Tongue (tissue), 2 donors: ENCODE results near the gene KCNMB2. TPM values are rescaled to one million over a fixed set of nuclear protein-coding genes. Genes with fewer than 3 reads are reported as not detected.

Experiments used
- DNase-seq: peaks from one replicate; pipeline ENCODE4 v3.0.0-alpha.2; 2015
- total RNA-seq: library from RNA; depleted of rRNA; stranded (reverse); fragments of >200 nt; gene quantifications from one replicate; pipeline ENCODE4 v1.2.3, GENCODE V29; 2014

The KCNMB2 gene
- total RNA-seq, 1 donor from 2014 or later = 6.2 TPM

DNA sequence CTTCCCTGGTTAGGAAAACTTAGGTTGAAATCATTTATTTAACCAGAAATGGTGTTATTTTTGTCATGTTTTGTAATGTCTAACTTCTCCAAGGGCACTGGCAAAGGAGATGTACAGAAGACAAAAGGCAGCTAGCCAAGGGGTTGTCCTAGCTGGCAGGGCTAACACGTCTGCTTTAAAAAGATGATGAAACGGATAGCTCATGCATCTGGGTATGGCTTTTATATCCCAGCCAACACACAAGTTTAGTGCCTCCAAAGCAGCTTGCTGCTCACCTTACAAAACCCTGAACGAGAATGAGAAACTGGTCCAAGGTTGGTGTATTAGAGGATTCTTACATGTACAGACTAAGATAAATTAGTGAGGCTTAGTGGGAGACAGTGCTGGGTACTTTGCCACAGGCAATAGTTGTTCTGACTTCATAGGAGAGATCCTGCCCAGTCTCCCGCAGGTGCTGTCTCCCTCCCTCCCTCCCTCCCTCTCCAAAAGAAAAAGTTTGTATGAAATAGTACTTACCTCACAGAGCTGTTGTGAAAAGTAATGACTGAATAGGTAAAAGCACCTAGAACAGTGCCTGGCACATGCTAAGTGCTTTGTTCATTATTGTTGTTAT is 47.8 kb downstream of the KCNMB2 start:
- DNase-seq = no peak

DNA sequence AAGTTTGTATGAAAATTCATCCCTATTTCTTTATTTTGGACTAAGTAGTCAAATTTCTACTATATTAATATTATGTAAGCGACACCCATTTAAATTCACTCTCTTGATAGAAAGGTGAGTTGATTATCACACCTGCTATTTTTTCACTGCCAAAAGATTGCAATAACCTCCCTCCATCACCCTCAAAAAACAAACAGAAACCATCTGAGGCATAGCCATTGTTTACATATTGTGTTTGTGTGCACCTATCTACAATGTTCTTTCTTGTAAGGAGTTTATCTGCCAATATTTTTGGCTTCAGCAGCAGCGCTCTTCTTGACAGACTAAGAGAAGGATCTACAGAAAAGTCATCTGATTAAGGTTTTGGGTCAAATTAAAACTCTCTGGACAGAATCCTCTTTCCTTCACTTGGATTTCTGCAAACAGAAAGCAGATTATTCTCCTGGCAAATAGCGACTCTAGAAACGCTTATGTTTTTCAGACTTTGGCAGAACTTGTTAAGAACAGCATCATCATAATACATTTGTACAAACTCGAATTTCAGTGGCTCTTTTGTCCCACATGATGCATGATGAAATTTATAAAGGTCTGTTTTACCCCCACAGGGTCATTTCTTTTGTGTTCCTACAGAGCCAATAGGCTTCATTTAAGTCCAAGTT is 48.6 kb downstream of the KCNMB2 start:
- DNase-seq = peak; percentile 52

DNA sequence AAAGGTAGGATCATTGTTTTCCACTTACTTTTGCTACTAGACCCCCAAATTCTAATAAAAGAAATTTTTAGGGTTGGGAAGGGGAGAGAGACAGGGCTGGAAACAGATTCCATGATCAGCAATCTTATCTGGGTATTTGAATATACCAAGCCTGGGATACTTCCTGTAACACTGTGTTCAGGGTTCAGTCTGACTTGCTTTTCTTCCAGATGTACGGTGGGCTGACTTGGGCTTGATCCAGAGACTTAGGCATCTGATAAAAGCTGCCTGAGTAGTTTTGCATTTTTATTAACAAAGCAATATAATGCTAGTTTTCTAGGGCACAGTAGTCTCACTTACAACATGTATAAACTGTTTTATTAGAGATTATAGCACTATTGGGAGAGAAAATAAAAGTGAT is 49.2 kb downstream of the KCNMB2 start:
- no peak for DNase-seq

DNA sequence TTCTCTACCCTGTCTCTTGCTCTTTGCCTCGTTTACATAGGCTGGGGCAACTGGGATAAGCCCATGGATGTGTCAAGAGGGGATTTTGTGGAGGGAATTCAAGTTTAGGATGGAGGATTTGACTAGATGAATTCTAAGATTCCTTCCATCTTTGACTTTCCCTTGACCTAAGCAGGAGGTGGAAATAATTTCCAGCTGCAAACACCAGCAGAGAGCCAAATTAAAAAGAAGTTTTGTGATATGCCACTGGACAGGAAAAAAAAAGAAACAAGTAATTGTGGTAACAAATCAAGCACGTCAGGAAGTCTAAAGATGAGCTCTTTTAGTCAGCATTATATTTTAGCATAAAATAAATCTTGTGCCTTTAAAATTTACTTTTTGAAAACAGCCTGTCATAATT is 49.8 kb downstream of the KCNMB2 start:
- DNase-seq = no peak

DNA sequence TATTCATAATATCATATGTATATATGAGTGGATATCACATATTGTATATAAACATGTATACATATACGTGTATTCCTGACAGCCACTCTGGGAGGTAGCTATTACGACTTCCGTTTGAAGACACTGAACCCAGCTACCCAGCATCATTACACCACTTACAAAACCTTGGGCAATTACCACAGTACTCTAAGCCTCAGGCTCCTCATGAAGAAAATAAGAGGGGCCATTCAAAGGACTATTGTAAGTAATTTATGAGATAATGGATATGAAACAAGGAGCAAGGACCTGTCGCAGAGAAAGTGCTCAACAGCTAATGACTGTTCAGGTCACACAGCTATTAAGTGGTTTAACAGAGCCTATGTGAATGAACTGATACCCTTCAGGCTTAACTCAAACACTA is 52.4 kb downstream of the KCNMB2 start:
- no peak for DNase-seq

DNA sequence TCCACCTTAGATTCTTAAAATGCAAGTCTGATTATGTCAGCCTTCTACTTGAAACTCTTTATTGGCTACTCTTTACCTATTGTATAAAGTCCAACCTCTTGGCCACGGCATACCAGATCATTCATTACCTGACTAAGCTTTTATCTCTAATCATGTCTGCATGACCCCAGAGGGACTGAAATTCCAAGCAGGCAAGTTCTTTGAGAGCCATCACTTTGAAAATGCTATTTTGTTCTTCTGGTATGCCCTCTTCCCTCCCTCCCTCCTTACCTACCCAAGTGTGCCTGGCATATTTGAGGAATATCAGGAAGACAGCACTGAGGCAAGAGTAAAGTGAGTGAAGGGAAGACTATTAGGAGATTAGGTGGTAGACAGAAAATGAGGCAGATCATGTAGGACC is 57.5 kb downstream of the KCNMB2 start:
- DNase-seq = no peak

DNA sequence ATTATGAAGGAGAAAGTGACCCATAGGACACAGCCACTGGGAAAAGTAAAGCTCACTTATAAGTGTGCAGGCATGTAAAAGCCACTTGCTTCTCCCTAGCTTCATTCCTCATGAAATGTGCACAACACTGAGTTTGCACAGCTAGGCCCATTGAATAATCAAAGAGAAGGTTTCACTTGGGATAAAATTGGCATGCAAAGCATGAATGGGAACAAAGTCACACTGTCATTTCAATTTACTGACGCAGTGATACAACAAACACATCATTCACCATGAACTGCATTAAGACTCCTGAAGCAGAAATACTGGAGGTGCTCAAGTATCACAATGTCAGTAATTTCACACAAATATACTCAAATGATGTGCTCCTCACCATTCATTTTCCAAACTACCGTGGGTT is 61.1 kb downstream of the KCNMB2 start:
- no peak for DNase-seq

DNA sequence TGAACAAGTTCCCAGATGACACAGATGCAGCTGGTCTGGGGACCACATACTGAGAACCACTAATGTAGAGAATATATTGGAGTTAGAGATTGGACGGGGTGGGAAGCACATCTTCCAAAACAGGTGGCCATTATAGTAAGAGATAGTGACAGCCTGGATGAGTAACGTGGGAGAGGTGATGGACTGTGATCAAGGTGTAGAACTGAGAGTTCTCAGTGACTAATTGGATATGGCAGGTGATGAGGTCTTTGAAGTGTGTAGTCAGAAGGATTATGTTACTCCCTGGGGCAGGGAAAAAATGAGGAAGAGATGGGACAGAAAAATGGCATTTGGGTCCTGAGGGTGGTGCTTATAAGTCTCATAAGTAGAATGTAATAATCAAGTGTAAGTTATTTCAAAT is 66.6 kb downstream of the KCNMB2 start:
- peak; percentile 36 for DNase-seq

DNA sequence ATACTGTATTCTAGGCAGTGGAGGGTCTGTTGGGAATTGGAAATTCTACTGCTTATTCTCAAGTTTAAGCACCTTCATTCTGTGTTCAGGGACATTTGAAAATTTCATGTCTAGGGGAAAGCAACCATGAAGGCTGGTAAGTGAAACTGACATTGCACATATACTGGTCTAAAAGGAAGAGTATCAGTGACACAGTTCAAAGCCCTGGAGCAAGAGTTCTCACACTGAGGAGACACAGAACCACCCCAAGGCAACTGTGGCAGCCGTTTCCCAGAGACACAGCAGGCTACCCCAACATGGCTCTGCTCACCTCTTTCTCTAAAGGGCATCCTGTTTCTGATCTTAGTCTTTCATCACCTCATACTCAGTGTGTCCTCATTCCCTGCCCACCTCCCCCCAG is 67.5 kb downstream of the KCNMB2 start:
- no peak for DNase-seq

DNA sequence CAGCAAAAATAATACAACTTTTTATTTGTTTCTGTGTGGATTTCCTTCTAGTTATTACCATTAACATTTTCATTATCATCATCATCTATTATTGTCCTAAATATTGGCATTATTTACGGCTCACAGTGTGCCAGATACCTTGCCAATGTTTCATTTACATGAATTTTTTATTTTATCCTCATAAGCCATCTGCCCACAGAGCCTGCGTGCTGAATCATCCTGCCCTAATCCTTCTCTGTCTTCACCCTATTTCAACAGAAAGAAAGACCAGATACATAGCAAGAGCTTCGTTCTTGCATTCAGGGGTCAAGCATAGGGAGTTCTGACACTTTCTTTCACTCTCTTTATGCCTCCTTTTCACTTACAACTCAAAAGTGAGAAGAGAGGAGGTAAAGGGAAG is 82.0 kb downstream of the KCNMB2 start:
- peak; percentile 39 for DNase-seq

DNA sequence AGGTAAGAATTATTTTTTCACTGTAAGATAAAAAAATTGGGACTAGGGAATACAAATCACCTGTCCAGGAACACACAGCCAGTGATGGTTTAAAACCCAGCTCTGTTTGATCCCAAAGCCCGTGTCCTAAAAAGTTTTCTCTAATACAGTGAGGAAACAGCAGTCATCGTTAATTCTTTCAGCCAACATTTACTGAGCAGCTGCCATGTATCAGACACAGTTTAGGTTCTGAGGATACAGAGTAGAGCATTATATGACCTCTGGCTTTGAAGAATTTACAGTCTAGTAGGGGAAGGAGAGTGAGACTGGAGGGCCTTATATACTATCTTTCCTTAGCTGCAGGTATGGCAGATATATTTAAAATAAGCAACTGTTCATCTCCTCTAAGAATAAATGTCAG is 82.7 kb downstream of the KCNMB2 start:
- peak; percentile 37 for DNase-seq

DNA sequence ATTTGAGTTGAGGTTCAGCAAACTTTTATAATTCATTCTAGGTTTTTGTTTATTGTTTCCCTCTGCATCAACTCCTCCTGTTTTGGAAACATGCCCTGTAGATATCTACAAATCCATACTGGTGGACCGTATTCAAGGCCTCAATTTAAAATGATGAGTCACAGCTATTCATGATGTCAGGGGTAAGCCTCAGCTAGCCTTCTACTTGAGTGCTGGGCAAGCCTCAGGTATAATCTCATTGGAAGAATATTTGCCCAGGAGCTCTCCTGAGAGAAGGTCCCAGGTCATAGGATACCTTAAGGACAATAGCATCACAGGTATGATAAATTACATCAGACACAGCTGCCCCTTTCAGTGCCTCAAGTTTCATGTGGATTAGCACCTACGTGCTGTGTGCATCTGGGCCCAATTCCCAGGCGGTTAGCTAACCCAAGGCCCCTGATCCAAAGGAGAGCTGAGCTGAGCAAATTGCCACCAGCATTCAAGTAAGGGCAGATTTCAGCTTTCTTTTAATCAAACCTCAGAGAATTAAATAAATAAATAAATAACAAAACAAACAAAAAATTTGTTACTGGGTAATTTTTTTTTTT is 87.5 kb downstream of the KCNMB2 start:
- no peak for DNase-seq

DNA sequence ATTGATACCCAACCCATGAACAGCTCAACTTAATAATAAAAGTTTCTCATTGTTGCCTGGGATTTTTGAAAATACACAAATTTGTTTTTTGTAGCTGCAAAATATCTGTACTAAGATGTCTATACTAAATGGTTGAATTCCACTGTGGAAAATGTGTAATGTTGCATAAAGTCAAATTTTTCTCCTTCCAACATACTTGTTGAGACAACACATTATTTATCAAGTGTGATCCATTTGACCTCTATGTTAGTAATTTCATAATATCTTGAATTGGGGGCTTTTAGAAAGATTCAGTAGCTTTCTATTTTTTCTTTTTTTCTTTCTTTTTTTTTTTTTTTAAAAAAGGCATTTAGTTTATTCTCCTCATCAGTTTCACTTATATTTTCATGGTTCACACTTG is 88.0 kb downstream of the KCNMB2 start:
- DNase-seq = no peak

DNA sequence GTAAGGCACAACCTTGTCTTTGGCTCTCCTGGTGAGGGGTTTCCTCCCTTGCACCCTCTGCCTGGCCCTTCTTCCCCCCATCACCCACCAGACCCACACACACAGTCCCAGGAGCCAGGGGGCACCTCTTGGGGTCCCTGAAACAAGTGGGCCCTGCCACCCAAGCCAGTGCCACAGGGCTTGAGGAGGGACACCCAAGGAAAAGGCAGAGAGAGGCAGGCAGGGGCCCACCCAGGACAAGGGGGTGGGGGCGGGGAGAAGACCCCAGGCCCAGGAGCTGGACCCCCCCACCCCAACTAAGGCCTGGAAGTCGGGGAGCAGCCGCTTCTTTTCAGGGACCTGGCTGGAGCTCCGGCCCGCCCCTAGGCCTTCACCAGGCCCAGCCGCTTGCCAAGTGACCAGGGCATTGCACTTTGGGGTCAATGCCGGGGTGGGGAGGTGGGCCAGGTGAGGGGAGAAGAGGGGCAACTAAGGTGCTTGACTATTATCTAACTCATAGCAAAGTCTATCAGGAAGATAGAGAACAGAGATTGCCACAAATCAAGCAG is 88.9 kb downstream of the KCNMB2 start:
- no peak for DNase-seq

DNA sequence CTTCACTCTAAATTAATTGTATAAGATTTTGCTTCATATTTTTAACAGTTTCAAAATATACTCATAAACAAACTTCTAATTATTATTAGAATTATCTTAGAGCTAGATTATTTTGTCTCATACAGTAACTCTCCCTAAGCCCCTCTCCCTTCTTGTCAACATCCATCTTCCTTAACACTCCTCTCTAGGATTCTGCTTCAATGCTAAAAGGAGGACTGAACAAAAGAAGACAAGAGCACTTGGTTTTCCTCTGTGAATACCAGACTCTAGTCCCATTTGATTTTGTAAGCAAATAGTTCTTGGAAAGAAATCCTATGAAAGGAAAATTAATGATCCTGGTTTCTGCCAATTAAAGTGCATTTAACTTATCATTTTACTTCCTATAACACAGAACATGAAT is 91.8 kb downstream of the KCNMB2 start:
- no peak for DNase-seq

DNA sequence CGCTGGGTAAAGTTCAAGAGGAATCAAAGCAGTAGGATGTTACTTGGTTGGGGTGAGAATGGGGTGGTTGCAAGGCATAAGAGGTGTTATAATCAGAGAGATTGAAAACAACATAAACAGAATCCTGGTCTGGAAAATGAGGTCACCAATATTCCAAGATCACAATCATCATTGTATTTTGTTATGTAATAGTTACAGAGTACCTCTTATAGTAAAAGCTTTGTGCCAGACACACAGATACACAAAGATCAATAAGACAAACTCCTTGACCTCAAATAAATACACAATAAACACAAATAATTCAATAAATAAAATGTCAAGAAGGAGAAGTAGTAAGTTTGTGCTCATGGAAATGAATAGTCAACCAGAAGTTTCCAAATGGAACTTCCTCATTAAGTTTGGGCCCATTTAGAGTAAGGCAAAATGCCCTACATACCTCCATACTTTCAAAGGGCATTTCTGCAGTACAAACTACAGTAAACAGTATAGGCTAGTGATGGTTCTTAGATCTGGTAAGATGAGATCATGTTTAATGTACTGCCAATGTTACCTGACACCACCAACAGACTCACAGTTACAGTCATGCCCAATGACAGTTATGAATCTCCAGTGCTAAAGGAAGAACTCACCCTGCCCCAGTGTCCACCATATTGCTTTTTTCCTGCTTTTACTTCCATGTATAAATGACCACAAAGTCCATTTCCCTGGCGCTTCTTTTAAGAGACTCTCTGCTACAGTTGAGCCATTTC is 93.4 kb downstream of the KCNMB2 start:
- no peak for DNase-seq

DNA sequence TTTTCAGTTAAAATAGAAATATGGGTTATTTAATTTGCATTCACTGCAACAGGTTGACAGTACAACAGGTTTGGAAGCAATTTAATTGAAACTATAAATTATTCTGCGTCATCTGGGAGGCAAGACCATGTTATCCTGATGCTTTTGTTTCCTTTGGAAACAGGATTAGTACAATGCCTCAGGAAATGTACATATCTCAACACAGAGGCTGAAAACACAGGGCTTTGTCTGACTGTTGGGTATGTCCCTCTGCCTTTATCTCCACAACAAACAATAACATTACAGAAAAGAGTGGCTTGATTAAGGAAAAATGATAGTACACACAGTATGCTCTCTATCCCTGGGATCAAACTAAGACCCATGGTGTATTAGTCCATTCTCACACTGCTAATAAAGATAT is 95.7 kb downstream of the KCNMB2 start:
- no peak for DNase-seq

DNA sequence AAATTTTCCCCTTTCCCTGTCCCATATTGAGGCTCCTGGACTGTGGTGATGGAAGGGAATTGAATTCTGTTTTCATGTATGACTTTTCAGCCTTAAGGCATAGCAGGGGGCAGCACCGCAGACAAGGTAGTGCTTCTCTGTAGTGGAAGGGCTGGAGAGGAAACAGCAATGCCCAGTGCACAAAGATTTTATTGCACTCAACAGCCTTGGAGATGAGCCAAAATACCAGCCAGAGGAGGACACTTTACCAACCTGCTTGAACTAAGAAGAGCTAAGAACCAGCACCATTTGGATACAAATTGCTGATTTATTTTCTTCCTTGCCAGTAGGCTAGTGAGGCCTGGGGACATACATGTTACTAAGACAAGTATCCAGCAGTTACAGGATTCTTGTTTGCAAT is 98.7 kb downstream of the KCNMB2 start:
- no peak for DNase-seq

DNA sequence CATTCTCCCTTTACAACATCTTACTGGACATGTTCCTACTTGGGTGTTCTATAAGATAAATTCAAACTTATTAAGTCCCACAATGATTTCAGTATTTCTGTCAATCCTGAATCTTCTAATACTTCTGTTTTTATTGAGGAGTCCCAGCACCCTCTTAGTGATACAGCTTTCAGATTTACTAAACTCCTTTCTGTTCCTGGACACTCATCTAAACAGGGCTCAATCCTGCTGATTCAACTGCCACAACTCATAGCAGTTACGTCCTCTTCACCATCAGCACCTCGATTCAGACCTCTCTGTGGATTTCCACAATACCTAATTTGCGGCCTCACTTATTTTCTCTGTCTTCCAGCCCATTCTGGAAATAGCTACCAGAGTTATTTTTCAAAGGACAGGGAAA is 101.6 kb downstream of the KCNMB2 start:
- DNase-seq = no peak

DNA sequence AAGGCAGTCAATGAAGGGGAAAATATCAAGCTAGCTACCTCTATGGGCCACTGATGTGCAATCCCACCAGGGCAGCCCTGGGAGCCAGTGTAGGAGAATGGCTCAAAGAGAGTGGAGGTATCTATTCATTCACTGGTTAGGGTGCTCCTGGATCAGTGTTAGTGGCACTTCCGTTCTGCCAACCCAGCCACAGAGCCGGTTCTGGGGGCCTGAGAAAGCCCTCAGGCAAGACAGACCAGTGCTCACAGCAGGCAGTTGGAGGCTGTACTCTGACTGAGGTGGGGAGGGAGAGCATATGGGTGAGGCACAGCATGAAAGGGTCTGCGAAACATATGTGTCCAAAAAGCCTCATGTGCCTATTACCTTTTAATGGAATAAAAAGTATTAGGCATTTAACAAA is 109.3 kb downstream of the KCNMB2 start:
- DNase-seq = no peak

DNA sequence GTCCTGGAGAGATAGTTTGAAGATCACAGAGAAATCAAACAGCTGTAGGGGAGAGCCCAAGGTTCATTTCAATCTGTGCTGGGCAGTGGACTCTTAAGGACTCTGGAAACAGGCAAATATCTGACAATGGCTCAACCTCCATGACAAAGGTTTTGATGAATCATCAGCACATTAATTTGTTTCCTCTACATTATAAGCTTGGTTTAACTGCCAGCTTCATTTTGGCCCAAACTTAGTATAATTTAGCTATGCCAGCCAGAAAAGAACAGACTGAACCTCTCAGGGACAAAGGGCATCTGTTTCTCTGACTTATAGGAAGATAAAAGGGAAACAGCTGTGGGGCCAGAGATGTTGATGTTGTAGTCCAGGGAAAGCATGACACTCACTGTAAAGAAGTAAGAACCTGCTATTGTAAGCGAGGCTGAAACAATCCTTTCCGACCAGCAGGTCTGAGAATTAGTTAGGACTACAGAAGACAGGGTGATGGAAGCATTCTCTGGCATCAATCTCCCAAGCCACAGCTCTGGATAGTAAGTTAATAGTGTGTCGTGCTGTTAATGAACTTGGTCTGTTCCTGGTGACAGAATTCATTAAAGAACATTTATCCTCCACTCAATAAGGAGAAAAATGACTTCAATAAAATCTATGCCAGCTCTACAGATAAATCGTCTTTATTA is 110.1 kb downstream of the KCNMB2 start:
- peak; percentile 93 for DNase-seq

DNA sequence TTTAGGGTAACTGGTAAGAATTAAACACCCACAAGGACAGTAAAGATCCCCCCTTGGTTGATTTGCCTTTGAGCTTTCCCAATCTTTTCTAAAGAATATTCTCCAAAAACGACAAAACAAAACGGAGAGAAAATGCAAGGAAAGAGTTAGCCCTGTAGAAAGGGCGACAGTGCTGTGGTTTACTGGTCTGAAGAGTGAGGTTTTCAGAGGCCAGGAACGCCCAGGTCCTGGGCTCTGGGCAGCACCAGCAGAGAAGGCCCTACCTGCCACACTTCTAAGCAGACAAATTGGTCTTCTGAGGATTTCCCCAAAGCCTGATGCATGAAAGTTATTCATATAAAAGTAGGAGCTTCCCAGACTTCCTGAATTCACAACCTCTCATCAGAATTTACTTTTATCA is 119.3 kb downstream of the KCNMB2 start:
- DNase-seq = no peak
